Suprapubic skin (tissue), 4 donors: ENCODE measurements around the gene WNT9B. TPM values are rescaled to one million over a fixed set of nuclear protein-coding genes. Genes with fewer than 3 reads are reported as not detected.

ENCODE experiments used
- DNase-seq, 2 donors: peaks; one replicate each; pipeline ENCODE4 v3.0.0-alpha.2; 2019; ENCODE audit warnings: low spot score in 2 of 2
- H3K27ac ChIP-seq: fragments of 200-600 bp; sonication (generic); one replicate; pipeline ENCODE4 v1.5.1; 2019
- H3K27me3 ChIP-seq: fragments of 200-600 bp; sonication (generic); one replicate; pipeline ENCODE4 v1.5.1; 2019
- H3K36me3 ChIP-seq: fragments of 200-600 bp; sonication (generic); one replicate; pipeline ENCODE4 v1.5.1; 2019
- H3K4me1 ChIP-seq: fragments of 200-600 bp; sonication (generic); one replicate; pipeline ENCODE4 v1.5.1; 2019
- H3K4me3 ChIP-seq: fragments of 200-600 bp; sonication (generic); one replicate; pipeline ENCODE4 v1.5.1; 2019; ENCODE audit warnings: mild to moderate bottlenecking
- H3K9me3 ChIP-seq: fragments of 200-600 bp; sonication (generic); one replicate; pipeline ENCODE4 v1.5.1; 2019
- EP300 ChIP-seq: sonication (generic); formaldehyde crosslinking; IDR thresholded peaks from one replicate; pipeline ENCODE4 v1.6.1; 2017; ENCODE audit warnings: antibody characterized with exemption
- POLR2A ChIP-seq, 2 donors: fragments of 450-650 bp; IDR thresholded peaks; one replicate each; pipeline ENCODE4 v1.6.1; 2017; ENCODE audit warnings: antibody characterized with exemption in 2 of 2, mild to moderate bottlenecking in 2 of 2, moderate library complexity in 2 of 2
- POLR2AphosphoS5 ChIP-seq, 3 donors: sonication (generic); formaldehyde crosslinking; IDR thresholded peaks; one replicate each; pipeline ENCODE4 v1.6.1; 2017; ENCODE audit warnings: antibody characterized with exemption in 3 of 3
- WGBS: methylation state at CpG from one replicate; pipeline ENCODE4 v1.1.5; 2018; 5-methylcytosine and 5-hydroxymethylcytosine counted together
- total RNA-seq, 4 donors: library from RNA; depleted of rRNA; stranded (reverse); fragments of >200 nt; gene quantifications; one replicate each; pipeline ENCODE4 v1.1.0, GENCODE V29; 2016
- TF ChIP-seq, protein P1 (sequence below), 2 donors: fragments of 200-600 bp in 1 of 2; fragments of 450-650 bp in 1 of 2; sonication (generic) in 1 of 2; IDR thresholded peaks; one replicate each; pipeline ENCODE4 v1.5.1; 2016 to 2019; ENCODE audit warnings: antibody characterized with exemption in 2 of 2, mild to moderate bottlenecking in 1 of 2, moderate library complexity in 1 of 2

Gene WNT9B
- total RNA-seq, 4 donors from 2014 or later = 3.6 to 8.3 (median 4.5) TPM

DNA sequence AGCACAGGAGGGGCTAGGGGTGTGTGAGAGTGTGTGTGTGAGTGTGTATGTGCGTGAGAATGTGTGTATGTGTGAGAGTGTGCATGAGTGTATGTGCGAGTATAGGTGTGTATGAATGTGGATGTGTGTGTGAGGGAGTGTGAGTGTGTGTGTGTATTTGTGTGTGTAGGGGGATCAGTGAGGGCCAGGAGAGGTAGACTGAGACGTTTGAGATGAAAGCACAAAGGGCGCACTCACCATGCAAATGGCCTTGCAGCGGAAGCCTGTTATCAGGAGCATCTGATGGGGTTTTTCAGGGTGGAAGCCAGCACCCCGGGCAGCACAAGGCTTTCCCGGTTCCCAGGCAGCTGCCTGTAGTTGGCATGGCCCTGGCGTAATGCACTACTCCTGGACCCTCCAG, 14.9 kb downstream of the WNT9B start:
- Histone ChIP-seq H3K36me3 (no peaks in the 10 kb centered on the region), H3K9me3 (no peaks in the 10 kb centered on the region), H3K4me1 (no peaks in the 10 kb centered on the region), H3K27me3 (peaks cover 18% of the 10 kb centered on the region), H3K27ac (no peak overlapping the region), H3K4me3 (no peak overlapping the region)
- 63% methylated on average over 8 of the region's 8 CpGs for WGBS
- no peak for TF ChIP-seq POLR2A (IDR thresholded peaks at IDR 0.05)
- TF ChIP-seq, protein P1, sequence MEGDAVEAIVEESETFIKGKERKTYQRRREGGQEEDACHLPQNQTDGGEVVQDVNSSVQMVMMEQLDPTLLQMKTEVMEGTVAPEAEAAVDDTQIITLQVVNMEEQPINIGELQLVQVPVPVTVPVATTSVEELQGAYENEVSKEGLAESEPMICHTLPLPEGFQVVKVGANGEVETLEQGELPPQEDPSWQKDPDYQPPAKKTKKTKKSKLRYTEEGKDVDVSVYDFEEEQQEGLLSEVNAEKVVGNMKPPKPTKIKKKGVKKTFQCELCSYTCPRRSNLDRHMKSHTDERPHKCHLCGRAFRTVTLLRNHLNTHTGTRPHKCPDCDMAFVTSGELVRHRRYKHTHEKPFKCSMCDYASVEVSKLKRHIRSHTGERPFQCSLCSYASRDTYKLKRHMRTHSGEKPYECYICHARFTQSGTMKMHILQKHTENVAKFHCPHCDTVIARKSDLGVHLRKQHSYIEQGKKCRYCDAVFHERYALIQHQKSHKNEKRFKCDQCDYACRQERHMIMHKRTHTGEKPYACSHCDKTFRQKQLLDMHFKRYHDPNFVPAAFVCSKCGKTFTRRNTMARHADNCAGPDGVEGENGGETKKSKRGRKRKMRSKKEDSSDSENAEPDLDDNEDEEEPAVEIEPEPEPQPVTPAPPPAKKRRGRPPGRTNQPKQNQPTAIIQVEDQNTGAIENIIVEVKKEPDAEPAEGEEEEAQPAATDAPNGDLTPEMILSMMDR (IDR thresholded peaks at IDR 0.05) = no peak
- TF ChIP-seq EP300 = no peak
- TF ChIP-seq POLR2AphosphoS5 (IDR thresholded peaks at IDR 0.05) = no peak
- no peak for DNase-seq

GRCh38 chr17:46866747-46867146, 15.4 kb downstream of the WNT9B start:
- peaks cover 18% of the 10 kb centered on the region for H3K27me3 ChIP-seq
- no peaks in the 10 kb centered on the region for H3K36me3 ChIP-seq
- no peak for TF ChIP-seq POLR2A (IDR thresholded peaks at IDR 0.05)
- TF ChIP-seq POLR2AphosphoS5 (IDR thresholded peaks at IDR 0.05) = no peak
- TF ChIP-seq EP300 = no peak
- TF ChIP-seq, protein P1 (IDR thresholded peaks at IDR 0.05) = no peak
- no peak overlapping the region for H3K4me3 ChIP-seq
- H3K27ac ChIP-seq = no peak overlapping the region
- no peaks in the 10 kb centered on the region for H3K4me1 ChIP-seq
- H3K9me3 ChIP-seq = no peaks in the 10 kb centered on the region
- no peak for DNase-seq

GRCh38 chr17:46868689-46869187, 17.4 kb downstream of the WNT9B start:
- WGBS = 55% methylated on average over 6 of the region's 6 CpGs
- no peak for DNase-seq
- no peaks in the 10 kb centered on the region for H3K9me3 ChIP-seq
- H3K4me3 ChIP-seq = no peak overlapping the region
- no peak overlapping the region for H3K27ac ChIP-seq
- TF ChIP-seq EP300 = no peak
- TF ChIP-seq POLR2AphosphoS5 (IDR thresholded peaks at IDR 0.05) = no peak
- TF ChIP-seq, protein P1 (IDR thresholded peaks at IDR 0.05) = no peak
- no peak for TF ChIP-seq POLR2A (IDR thresholded peaks at IDR 0.05)
- H3K36me3 ChIP-seq = no peaks in the 10 kb centered on the region
- H3K27me3 ChIP-seq = peaks cover 15% of the 10 kb centered on the region
- no peaks in the 10 kb centered on the region for H3K4me1 ChIP-seq

- Histone ChIP-seq H3K4me3 (no peak overlapping the region), H3K4me1 (no peaks in the 10 kb centered on the region), H3K9me3 (no peaks in the 10 kb centered on the region), H3K27ac (no peak overlapping the region), H3K36me3 (no peaks in the 10 kb centered on the region), H3K27me3 (peaks cover 9% of the 10 kb centered on the region)
- TF ChIP-seq EP300 = no peak
- WGBS = 61% methylated on average over 7 of the region's 7 CpGs
- no peak for DNase-seq
Measured at GRCh38 chr17:46869296-46869695, 17.9 kb downstream of the WNT9B start.

DNA sequence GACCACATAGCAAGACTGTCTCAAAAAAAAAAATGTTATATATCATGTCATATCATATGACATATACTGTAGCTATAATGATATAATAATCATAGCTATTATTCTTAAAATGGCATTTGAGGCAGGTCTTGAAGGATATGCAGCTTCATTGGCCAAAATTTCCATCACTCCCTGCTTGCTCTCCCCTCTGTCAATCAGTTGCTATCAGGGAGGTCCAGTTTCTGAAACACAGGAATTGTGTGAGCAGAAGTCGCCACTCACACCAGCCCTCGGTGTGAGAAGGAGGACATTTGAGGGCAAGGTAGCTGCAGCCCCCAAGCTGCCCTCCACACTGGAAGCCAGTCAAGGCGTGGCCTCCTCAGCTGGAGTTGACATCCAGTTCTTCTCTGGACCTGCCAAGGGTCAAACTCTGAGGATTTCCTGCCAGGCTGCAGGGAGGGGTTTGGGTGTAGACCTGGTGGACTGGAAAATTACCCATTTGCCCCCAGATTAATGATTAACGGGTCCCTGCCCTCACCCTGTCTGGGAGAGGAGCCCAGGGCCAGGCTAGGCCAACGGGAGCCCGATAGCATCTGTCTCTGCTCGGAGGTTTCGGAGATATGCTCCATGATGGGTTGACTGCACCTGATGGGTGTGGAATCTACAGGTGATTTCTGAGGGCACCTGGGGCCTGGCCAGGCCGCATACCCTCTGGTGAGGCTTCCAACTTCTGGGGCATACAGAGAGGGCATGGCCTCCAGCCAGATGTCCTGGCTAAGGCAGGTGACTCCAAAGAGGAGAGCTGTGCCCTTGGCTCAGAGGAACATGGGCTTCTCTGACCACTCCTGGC, 18.8 kb downstream of the WNT9B start:
- Histone ChIP-seq H3K27ac (no peak overlapping the region), H3K9me3 (no peaks in the 10 kb centered on the region)
- DNase-seq = no peak

More for the DNA sequence above, 18.8 kb downstream of the WNT9B start:
- no peaks in the 10 kb centered on the region for H3K4me1 ChIP-seq
- no peak for TF ChIP-seq POLR2A (IDR thresholded peaks at IDR 0.05)
- no peak for TF ChIP-seq EP300
- TF ChIP-seq, protein P1 (IDR thresholded peaks at IDR 0.05) = no peak
- no peak for TF ChIP-seq POLR2AphosphoS5 (IDR thresholded peaks at IDR 0.05)
- H3K27me3 ChIP-seq = peaks cover 4% of the 10 kb centered on the region
- no peaks in the 10 kb centered on the region for H3K36me3 ChIP-seq
- 86% methylated on average over 7 of the region's 9 CpGs for WGBS
- no peak overlapping the region for H3K4me3 ChIP-seq
